CD8-positive, alpha-beta memory T cell (primary cell): ENCODE measurements around the gene DOCK6. TPM values are rescaled to one million over a fixed set of nuclear protein-coding genes. Genes with fewer than 3 reads are reported as not detected.

Experiments used
- CTCF ChIA-PET: fragments of 350-600 bp; sonication (Branson Sonifier 250); formaldehyde crosslinking; loops from one replicate; lab custom pipeline; 2021; ENCODE audit warnings: antibody characterized with exemption; lab: Charles Lee
- POLR2A ChIA-PET: fragments of 350-600 bp; sonication (Branson Sonifier 250); formaldehyde crosslinking; loops from one replicate; lab custom pipeline; 2021; ENCODE audit warnings: antibody characterized with exemption; lab: Charles Lee
- DNase-seq, 5 donors: peaks; one replicate each; pipeline versions ENCODE4 v3.0.0 to v3.0.0-alpha.2; 2020 to 2022; ENCODE audit warnings: mixed read lengths in 1 of 5
- H3K27ac ChIP-seq: one replicate; pipeline ENCODE4 v1.7.0; 2013; ENCODE audit warnings: low read depth, mild to moderate bottlenecking, low read length, moderate library complexity
- H3K27me3 ChIP-seq: 2 replicates; pipeline ENCODE4 v1.7.0; 2013; ENCODE audit warnings: low read length, mild to moderate bottlenecking; ENCODE audit not compliant: insufficient read depth, poor library complexity, severe bottlenecking
- H3K36me3 ChIP-seq: 2 replicates; pipeline ENCODE4 v1.7.0; 2013; ENCODE audit warnings: mild to moderate bottlenecking, low read length, moderate library complexity; ENCODE audit not compliant: insufficient read depth
- H3K4me1 ChIP-seq: 2 replicates; pipeline ENCODE4 v1.7.0; 2013; ENCODE audit warnings: mild to moderate bottlenecking, low read length, moderate library complexity; ENCODE audit not compliant: insufficient read depth
- H3K4me3 ChIP-seq: 2 replicates; pipeline ENCODE4 v1.7.0; 2013; ENCODE audit warnings: mild to moderate bottlenecking, low read length
- H3K9me3 ChIP-seq: 2 replicates; pipeline ENCODE4 v1.7.0; 2013; ENCODE audit warnings: mild to moderate bottlenecking, low read length
- H3K27ac Mint-ChIP-seq, 8 donors: one replicate each; pipeline ENCODE4 v1.8.0; 2020 to 2021; ENCODE audit warnings: mixed read lengths in 8 of 8, mild to moderate bottlenecking in 6 of 8, inconsistent platforms in 3 of 8, moderate library complexity in 3 of 8
- H3K27me3 Mint-ChIP-seq, 2 donors: one replicate each; pipeline ENCODE4 v1.8.0; 2020 to 2021; ENCODE audit warnings: mixed read lengths in 2 of 2, mild to moderate bottlenecking in 1 of 2, moderate library complexity in 1 of 2
- H3K36me3 Mint-ChIP-seq, 3 donors: one replicate each; pipeline ENCODE4 v1.8.0; 2020 to 2021; ENCODE audit warnings: mixed read lengths in 3 of 3, inconsistent platforms in 1 of 3, mild to moderate bottlenecking in 1 of 3
- H3K4me1 Mint-ChIP-seq, 3 donors: one replicate each; pipeline ENCODE4 v1.8.0; 2020 to 2021; ENCODE audit warnings: mixed read lengths in 3 of 3, inconsistent platforms in 1 of 3, mild to moderate bottlenecking in 1 of 3
- H3K4me3 Mint-ChIP-seq, 7 donors: one replicate each; pipeline ENCODE4 v1.8.0; 2020 to 2021; ENCODE audit warnings: mixed read lengths in 7 of 7, mild to moderate bottlenecking in 6 of 7, moderate library complexity in 4 of 7, inconsistent platforms in 2 of 7
- H3K9me3 Mint-ChIP-seq, 5 donors: one replicate each; pipeline ENCODE4 v1.8.0; 2020 to 2022; ENCODE audit warnings: mixed read lengths in 5 of 5, mild to moderate bottlenecking in 3 of 5, moderate library complexity in 2 of 5, inconsistent platforms in 1 of 5
- polyA plus RNA-seq: library from polyadenylated mRNA; unstranded; fragments of 300-500 nt; fragmentation: Illumina TruSeq; gene quantifications from one replicate; pipeline ENCODE4 v1.2.3, GENCODE V29; 2021
- total RNA-seq, 2 experiments: library from RNA; stranded (reverse); gene quantifications; one replicate each; pipeline ENCODE4 v1.2.3, GENCODE V29; 2021

Gene DOCK6
- total and polyA plus RNA-seq, 3 experiments from 2014 or later, result 0.71 to 3.5 (median 2.3) TPM

DNA sequence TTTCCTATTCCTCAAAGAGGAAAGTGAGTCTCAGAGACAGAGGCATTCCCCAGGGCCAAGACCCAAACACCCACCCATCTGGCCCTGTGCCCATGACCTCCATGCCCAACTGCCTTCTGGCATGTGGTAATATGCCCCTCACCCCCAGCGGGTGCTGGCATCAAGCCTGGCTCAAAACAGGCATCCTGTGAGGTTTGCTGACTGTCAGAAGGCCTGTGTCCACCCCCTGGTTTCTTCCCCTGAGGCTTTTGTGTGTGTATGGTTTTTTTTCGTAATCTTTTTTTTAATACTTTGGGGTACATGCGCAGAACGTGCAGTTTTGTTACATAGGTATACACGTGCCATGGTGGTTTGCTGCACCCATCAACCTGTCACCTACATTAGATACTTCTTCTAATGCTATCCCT, 57.4 kb downstream of the DOCK6 start:
- Histone ChIP-seq H3K9me3 (no peaks in the 10 kb centered on the region), H3K27me3 (no peaks in the 10 kb centered on the region), H3K36me3 (no peaks in the 10 kb centered on the region), H3K4me3 (no peak overlapping the region), H3K27ac (no peak overlapping the region), H3K4me1 (no peaks in the 10 kb centered on the region)
- H3K4me1 Mint-ChIP-seq, result no peaks in the 10 kb centered on the region
- CTCF ChIA-PET, result interaction anchor here (2.0 to 2.3 kb wide), 2 partner anchors 67 to 169 kb away, joined by 4 to 12 read pairs; no protein-coding TSS in a partner anchor
- DNase-seq, result no peak
- POLR2A ChIA-PET, result no interaction called here
- H3K4me3 Mint-ChIP-seq, result no peak overlapping the region
- no peaks in the 10 kb centered on the region for H3K36me3 Mint-ChIP-seq
- H3K27ac Mint-ChIP-seq, result peak overlapping the region in 2 of 8 donors; percentile 17 to 43
- H3K9me3 Mint-ChIP-seq, result no peaks in the 10 kb centered on the region
- peaks cover 6 to 9% of the 10 kb centered on the region in 2 donors for H3K27me3 Mint-ChIP-seq

DNA sequence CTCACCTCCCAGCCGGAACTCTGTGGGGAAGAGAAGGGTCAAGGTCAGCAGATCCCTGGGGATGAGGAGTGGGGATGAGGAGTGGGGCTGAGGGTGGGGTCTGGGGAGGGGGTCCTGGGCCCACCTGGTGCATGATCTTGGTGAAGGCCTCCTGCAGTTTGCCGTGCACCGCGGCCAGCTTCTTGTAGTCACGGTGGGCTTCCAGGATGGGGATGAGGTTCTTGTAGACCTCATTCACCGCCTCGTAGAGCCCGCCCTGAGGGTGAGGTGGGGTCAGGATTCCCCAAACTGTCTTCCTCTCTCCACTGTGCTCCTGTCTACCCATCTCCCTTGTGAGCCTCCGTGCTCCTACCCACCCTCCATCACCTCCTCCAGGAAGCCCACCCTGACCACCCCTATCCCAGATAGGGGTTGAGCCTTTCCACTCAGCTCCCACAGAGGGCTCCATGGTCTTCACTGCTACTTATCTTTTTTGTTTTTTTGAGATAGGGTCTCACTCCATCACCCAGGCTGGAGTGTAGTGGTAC, 58.2 kb downstream of the DOCK6 start:
- POLR2A ChIA-PET, result no interaction called here

DNA sequence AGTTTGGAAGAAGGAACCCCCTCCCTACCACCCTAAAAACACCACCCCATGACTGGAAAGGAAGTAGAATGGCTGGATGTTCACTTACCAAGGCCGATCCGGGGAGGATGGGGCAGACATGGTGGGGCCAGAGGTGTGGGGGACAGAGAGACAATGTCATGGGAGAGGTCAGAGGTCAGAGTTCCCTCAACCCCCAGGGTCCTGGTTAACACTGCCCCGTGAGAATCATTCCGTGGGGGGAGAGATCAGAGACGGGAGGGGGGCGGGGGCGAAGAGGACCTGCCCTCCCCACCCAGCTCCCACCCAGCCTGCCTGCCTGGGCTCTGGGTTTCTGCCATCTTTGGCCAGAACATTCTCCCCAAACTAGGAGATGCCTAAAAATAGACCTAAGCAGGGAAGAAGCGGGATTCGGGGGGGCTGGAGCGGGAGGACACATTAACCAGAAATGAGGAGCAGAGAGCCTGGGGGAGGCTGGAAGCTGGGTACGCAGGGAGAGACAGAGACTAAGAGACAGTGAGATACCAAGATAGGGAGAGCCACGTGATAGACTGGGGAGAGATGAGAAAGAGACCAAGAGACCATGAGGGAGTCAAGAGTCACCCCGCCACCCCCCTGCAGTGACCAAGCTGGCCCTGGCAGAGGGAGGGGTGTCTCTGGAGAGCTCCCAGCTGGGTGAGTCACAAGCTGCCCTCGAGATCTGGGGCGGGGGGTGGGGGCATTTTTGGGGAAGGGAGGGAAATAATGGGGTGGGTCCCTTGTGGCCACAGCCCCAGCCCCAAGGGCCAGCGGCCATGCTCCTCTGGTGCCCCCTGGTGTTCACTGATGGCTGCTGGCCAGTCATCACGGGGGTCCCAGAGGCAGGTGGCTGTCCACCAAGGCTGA, 58.9 kb downstream of the DOCK6 start:
- peak overlapping the region in 2 of 8 donors; percentile 60 to 66 for H3K27ac Mint-ChIP-seq

More for the DNA sequence above, 58.2 kb downstream of the DOCK6 start:
- Histone ChIP-seq H3K9me3 (no peaks in the 10 kb centered on the region), H3K36me3 (no peaks in the 10 kb centered on the region), H3K27ac (no peak overlapping the region), H3K4me3 (no peak overlapping the region), H3K4me1 (no peaks in the 10 kb centered on the region), H3K27me3 (no peaks in the 10 kb centered on the region)
- Mint-ChIP-seq H3K27ac (peak overlapping the region in 2 of 8 donors; percentile 14 to 66), H3K9me3 (no peaks in the 10 kb centered on the region), H3K4me1 (no peaks in the 10 kb centered on the region), H3K36me3 (no peaks in the 10 kb centered on the region), H3K4me3 (no peak overlapping the region), H3K27me3 (peaks cover 6 to 9% of the 10 kb centered on the region in 2 donors)
- no peak for DNase-seq
- CTCF ChIA-PET, result interaction anchor here (2.0 to 2.3 kb wide), 2 partner anchors 66 to 168 kb away, joined by 4 to 12 read pairs; no protein-coding TSS in a partner anchor

DNA sequence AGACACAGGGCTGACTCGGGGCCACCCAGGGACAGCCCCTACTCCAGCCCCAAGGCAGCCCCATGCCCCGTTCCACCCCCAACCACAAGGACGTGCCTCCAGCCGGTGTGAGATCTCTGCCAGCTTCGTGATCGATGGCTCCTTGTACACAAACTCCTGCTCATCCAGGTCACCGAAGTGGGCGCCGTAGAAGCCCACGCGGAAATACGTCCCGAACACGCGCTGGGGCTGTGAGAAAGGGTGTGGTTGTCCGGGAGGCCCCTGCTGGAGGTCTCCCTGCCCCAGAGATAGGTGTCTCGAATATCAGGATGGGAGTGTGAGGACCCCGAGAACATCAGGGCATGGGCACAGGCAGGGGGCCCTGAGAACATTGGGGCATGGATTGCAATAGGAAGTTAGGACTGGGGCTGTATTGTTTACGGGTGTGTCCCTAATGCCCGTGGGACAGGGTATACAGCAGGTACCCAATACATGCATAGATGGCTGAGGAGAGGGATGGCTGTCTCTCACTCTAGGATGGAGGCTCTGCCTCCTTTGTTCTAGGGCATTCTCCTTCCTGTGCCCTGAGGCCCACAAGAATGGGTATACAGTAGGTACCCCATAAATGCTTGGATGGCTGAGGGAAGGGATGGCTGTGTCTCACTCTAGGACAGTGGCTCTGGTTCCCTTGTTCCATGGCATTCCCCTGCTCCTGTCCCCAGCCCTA, 59.7 kb downstream of the DOCK6 start:
- H3K27me3 ChIP-seq, result no peaks in the 10 kb centered on the region
- Mint-ChIP-seq H3K36me3 (no peaks in the 10 kb centered on the region), H3K27me3 (peaks cover 6 to 8% of the 10 kb centered on the region in 2 donors), H3K4me3 (no peak overlapping the region), H3K9me3 (no peaks in the 10 kb centered on the region), H3K27ac (no peak overlapping the region), H3K4me1 (peaks cover 0 to 3% (median 0%) of the 10 kb centered on the region in 3 donors)
- no peak for DNase-seq
- H3K9me3 ChIP-seq, result no peaks in the 10 kb centered on the region
- no peak overlapping the region for H3K27ac ChIP-seq
- no peak overlapping the region for H3K4me3 ChIP-seq
- ChIA-PET POLR2A (no interaction called here), CTCF (interaction anchor here (0.6 to 2.3 kb wide), 3 partner anchors 64 to 258 kb away, joined by 3 to 12 read pairs (median 4); no protein-coding TSS in a partner anchor)
- H3K4me1 ChIP-seq, result no peaks in the 10 kb centered on the region
- H3K36me3 ChIP-seq, result no peaks in the 10 kb centered on the region

More for the DNA sequence above, 58.9 kb downstream of the DOCK6 start:
- peak overlapping the region in 1 of 7 donors; percentile 59 for H3K4me3 Mint-ChIP-seq
- ChIA-PET CTCF (interaction anchor here (2.0 to 2.3 kb wide), 2 partner anchors 65 to 168 kb away, joined by 4 to 12 read pairs; no protein-coding TSS in a partner anchor), POLR2A (no interaction called here)
- Histone ChIP-seq H3K4me1 (no peaks in the 10 kb centered on the region), H3K27me3 (no peaks in the 10 kb centered on the region), H3K9me3 (no peaks in the 10 kb centered on the region), H3K27ac (no peak overlapping the region), H3K36me3 (no peaks in the 10 kb centered on the region), H3K4me3 (no peak overlapping the region)
- H3K9me3 Mint-ChIP-seq, result no peaks in the 10 kb centered on the region
- no peaks in the 10 kb centered on the region for H3K36me3 Mint-ChIP-seq
- H3K4me1 Mint-ChIP-seq, result no peaks in the 10 kb centered on the region
- peak in 1 of 5 donors; percentile 18 for DNase-seq
- peaks cover 6 to 9% of the 10 kb centered on the region in 2 donors for H3K27me3 Mint-ChIP-seq

DNA sequence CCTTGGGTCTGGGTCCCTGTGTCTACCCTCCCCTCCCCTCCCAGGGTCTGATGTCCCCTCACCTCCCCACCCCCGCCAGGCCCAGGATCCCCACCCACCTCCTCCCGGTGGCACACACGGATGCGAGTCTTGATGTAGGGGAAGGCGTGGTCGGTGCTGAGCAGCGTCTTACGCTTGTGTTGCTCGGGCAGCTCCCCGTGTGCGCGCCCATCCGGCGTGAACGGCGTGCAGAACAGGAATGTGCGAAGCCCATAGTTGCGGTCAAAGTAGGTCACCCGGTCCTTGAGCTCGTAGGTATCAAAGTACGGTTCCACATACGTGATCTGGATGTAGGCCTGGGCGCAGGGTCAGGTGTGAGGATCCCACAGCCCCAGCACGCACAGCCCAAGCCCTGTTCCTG, 60.5 kb downstream of the DOCK6 start:
- Mint-ChIP-seq H3K36me3 (no peaks in the 10 kb centered on the region), H3K4me3 (no peak overlapping the region), H3K27ac (no peak overlapping the region), H3K9me3 (no peaks in the 10 kb centered on the region), H3K27me3 (peaks cover 6% of the 10 kb centered on the region in 2 donors), H3K4me1 (peaks cover 0 to 6% (median 0%) of the 10 kb centered on the region in 3 donors)
- H3K36me3 ChIP-seq, result no peaks in the 10 kb centered on the region
- no peaks in the 10 kb centered on the region for H3K9me3 ChIP-seq
- no peak overlapping the region for H3K4me3 ChIP-seq
- no peaks in the 10 kb centered on the region for H3K27me3 ChIP-seq
- DNase-seq, result no peak
- H3K4me1 ChIP-seq, result peaks cover 5% of the 10 kb centered on the region
- CTCF ChIA-PET, result interaction anchor here (0.6 kb wide), 1 partner anchor 257 kb away, joined by 3 read pairs; no protein-coding TSS in a partner anchor
- POLR2A ChIA-PET, result no interaction called here
- H3K27ac ChIP-seq, result no peak overlapping the region

DNA sequence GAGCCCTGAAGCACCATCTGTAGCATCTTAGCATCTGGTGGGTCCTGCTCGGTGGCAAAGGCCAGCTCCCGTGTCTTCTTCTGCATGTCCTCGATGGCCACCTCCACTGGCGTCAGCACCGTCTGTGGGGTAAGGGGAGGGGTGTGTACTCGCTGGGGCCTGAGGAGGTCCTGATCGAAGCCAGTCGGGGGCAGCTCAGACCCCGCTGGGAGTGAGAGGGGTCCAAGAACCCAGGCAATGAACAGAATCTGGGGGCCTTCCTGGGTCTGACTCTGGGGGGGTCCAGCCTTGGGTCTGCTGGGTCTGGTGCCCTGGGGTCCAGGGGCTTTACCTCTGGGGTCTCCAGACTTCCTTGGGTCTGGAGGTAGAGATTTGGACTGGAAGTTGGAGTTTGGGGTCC, 61.4 kb downstream of the DOCK6 start:
- no peak overlapping the region for H3K27ac Mint-ChIP-seq
- DNase-seq, result no peak
- no peaks in the 10 kb centered on the region for H3K36me3 ChIP-seq
- peaks cover 0 to 13% (median 0%) of the 10 kb centered on the region in 3 donors for H3K4me1 Mint-ChIP-seq
- H3K27ac ChIP-seq, result no peak overlapping the region
- ChIA-PET POLR2A (no interaction called here), CTCF (no interaction called here)
- H3K4me3 ChIP-seq, result no peak overlapping the region
- H3K36me3 Mint-ChIP-seq, result no peaks in the 10 kb centered on the region
- H3K4me1 ChIP-seq, result peaks cover 9% of the 10 kb centered on the region
- peaks cover 9 to 12% of the 10 kb centered on the region in 2 donors for H3K27me3 Mint-ChIP-seq
- no peaks in the 10 kb centered on the region for H3K9me3 Mint-ChIP-seq
- H3K27me3 ChIP-seq, result no peaks in the 10 kb centered on the region
- no peaks in the 10 kb centered on the region for H3K9me3 ChIP-seq
- no peak overlapping the region for H3K4me3 Mint-ChIP-seq

DNA sequence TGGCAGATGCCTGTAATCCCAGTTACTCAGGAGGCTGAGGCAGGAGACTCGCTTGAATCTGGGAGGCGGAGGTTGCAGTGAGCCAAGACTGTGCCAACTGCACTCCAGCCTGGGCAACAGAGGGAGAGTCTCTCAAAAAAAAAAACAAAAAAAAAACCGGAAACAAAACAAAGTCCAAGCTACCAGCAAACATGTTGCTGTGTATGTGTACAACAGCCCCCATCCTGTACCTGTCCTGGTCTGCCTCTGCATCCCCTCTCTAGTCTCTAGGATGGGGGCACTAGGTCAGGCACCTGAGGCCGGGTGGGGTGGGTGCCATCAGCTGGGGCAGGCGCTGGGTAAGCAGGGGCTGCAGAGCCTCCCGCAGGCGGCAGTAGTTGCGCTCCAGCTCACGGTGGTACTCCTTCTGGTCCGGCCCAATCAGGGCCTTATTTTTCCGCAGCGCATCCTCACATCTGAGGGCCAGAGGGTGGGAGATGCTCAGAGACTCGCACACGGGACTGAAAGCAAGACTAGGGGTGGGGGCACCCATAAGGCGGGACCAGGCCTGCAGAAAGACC, 62.2 kb downstream of the DOCK6 start:
- peaks cover 10 to 17% of the 10 kb centered on the region in 2 donors for H3K27me3 Mint-ChIP-seq
- no peaks in the 10 kb centered on the region for H3K36me3 Mint-ChIP-seq
- peaks cover 0 to 16% (median 0%) of the 10 kb centered on the region in 3 donors for H3K4me1 Mint-ChIP-seq
- ChIA-PET CTCF (no interaction called here), POLR2A (no interaction called here)
- DNase-seq, result no peak
- Histone ChIP-seq H3K9me3 (no peaks in the 10 kb centered on the region), H3K4me1 (peaks cover 9% of the 10 kb centered on the region), H3K27me3 (no peaks in the 10 kb centered on the region), H3K36me3 (no peaks in the 10 kb centered on the region), H3K27ac (no peak overlapping the region), H3K4me3 (no peak overlapping the region)
- no peak overlapping the region for H3K4me3 Mint-ChIP-seq
- H3K27ac Mint-ChIP-seq, result no peak overlapping the region
- H3K9me3 Mint-ChIP-seq, result no peaks in the 10 kb centered on the region
